ENCODE results near the gene LHX8. TPM values are rescaled to one million over a fixed set of nuclear protein-coding genes. Genes with fewer than 3 reads are reported as not detected.

LHX8 gene
- total RNA-seq, 1 donor from 2014 or later: not detected

GRCh38 chr1:75129983-75130789 lies 4.0 kb upstream of the LHX8 start:
- no peak for TF ChIP-seq CTCF (IDR thresholded peaks at IDR 0.05)
- peak in 1 of 2 donors; percentile 34 for ATAC-seq
- Histone ChIP-seq H3K4me1 (peaks cover 7% of the 10 kb centered on the region), H3K36me3 (no peaks in the 10 kb centered on the region), H3K4me3 (no peak overlapping the region), H3K9me3 (no peaks in the 10 kb centered on the region), H3K27me3 (ENCODE audit: low read depth) (peaks cover 98% of the 10 kb centered on the region), H3K27ac (no peak overlapping the region)
- intact Hi-C loops (cut with DNase I): no loop called here
- no peak for DNase-seq

GRCh38 chr1:75130865-75131564 lies 3.2 kb upstream of the LHX8 start:
- ATAC-seq (no peak), DNase-seq (no peak)
- TF ChIP-seq CTCF (IDR thresholded peaks at IDR 0.05): no peak
- Histone ChIP-seq H3K36me3 (no peaks in the 10 kb centered on the region), H3K4me1 (peaks cover 15% of the 10 kb centered on the region), H3K27ac (no peak overlapping the region), H3K27me3 (ENCODE audit: low read depth) (peaks cover 98% of the 10 kb centered on the region), H3K4me3 (no peak overlapping the region), H3K9me3 (no peaks in the 10 kb centered on the region)
- intact Hi-C loops (cut with DNase I): no loop called here

GRCh38 chr1:75131565-75132241 lies 2.5 kb upstream of the LHX8 start:
- no peaks in the 10 kb centered on the region for H3K36me3 ChIP-seq
- H3K9me3 ChIP-seq: no peaks in the 10 kb centered on the region
- no peak overlapping the region for H3K27ac ChIP-seq
- intact Hi-C loops (cut with DNase I): no loop called here
- H3K4me3 ChIP-seq: no peak overlapping the region
- DNase-seq: no peak
- H3K4me1 ChIP-seq: peaks cover 21% of the 10 kb centered on the region
- H3K27me3 ChIP-seq (ENCODE audit: low read depth): peaks cover 100% of the 10 kb centered on the region
- ATAC-seq: no peak
- TF ChIP-seq CTCF (IDR thresholded peaks at IDR 0.05): no peak

- peaks cover 21% of the 10 kb centered on the region for H3K4me1 ChIP-seq
- no peaks in the 10 kb centered on the region for H3K36me3 ChIP-seq
- no peak overlapping the region for H3K4me3 ChIP-seq
- DNase-seq (no peak), ATAC-seq (no peak)
- H3K27me3 ChIP-seq (ENCODE audit: low read depth): peaks cover 100% of the 10 kb centered on the region
- intact Hi-C loops (cut with DNase I): no loop called here
- no peaks in the 10 kb centered on the region for H3K9me3 ChIP-seq
- no peak for TF ChIP-seq CTCF (IDR thresholded peaks at IDR 0.05)
- H3K27ac ChIP-seq: no peak overlapping the region
Observed at GRCh38 chr1:75132242-75132811, 1.9 kb upstream of the LHX8 start.

GRCh38 chr1:75132812-75133619 lies 1.2 kb upstream of the LHX8 start:
- no peak for ATAC-seq
- DNase-seq: no peak
- intact Hi-C loops (cut with DNase I): no loop called here

More at GRCh38 chr1:75132812-75133619, 1.2 kb upstream of the LHX8 start:
- Histone ChIP-seq H3K27ac (no peak overlapping the region), H3K9me3 (no peaks in the 10 kb centered on the region), H3K36me3 (no peaks in the 10 kb centered on the region), H3K27me3 (ENCODE audit: low read depth) (peaks cover 100% of the 10 kb centered on the region), H3K4me1 (peaks cover 21% of the 10 kb centered on the region), H3K4me3 (no peak overlapping the region)
- no peak for TF ChIP-seq CTCF (IDR thresholded peaks at IDR 0.05)
